ENCODE data around the gene PMEPA1. TPM values are rescaled to one million over a fixed set of nuclear protein-coding genes. Genes with fewer than 3 reads are reported as not detected.

Gene PMEPA1
- total RNA-seq, 1 experiment from 2014 or later = 1.9 TPM

- Histone ChIP-seq H3K4me3 (ENCODE audit: low read length) (no peak overlapping the region), H3K9me3 (ENCODE audit: low read length) (no peaks in the 10 kb centered on the region), H3K79me2 (ENCODE audit: low read length) (no peaks in the 10 kb centered on the region), H3K27ac (ENCODE audit: low read length) (no peak overlapping the region), H3K4me1 (ENCODE audit: low read length) (peaks cover 19% of the 10 kb centered on the region), H3K9ac (ENCODE audit: low read length) (no peak overlapping the region), H3K4me2 (ENCODE audit: low read depth, low read length, poor library complexity, severe bottlenecking) (no peak overlapping the region), H2AFZ (ENCODE audit: low read length) (no peak overlapping the region), H3K9me2 (replicated peaks; ENCODE audit: insufficient read depth, low read length) (no peaks in the 10 kb centered on the region), H4K20me1 (ENCODE audit: insufficient read depth, low read depth, low read length) (peaks cover 15% of the 10 kb centered on the region; the same call in 1 of the 2 replicates), H3K36me3 (ENCODE audit: insufficient read depth, low read length) (no peaks in the 10 kb centered on the region), H3K27me3 (ENCODE audit: low read length) (no peaks in the 10 kb centered on the region)
- no peak for DNase-seq
These were observed 3.2 kb upstream of the PMEPA1 start for GRCh38 chr20:57712851-57713504.

DNA sequence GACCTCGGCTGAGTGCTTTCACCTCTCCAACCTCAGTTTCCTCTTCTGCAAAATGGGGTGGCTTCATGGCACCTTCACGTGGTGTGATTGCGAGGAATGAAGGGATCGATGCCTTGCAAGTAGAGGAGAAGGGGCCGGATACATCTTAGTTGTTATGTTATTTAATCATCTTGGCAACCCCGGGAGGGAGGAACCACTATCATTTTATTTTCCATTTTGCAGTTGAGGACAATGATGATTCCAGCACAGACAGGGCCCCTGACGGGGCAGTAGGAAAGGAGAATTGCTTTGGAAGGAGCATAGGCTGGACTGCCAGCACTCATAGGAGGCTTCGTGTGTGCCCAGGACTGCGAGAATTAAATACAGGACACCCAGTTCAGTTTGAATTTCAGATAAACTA, 2.5 kb upstream of the PMEPA1 start:
- Histone ChIP-seq H3K36me3 (ENCODE audit: insufficient read depth, low read length) (no peaks in the 10 kb centered on the region), H3K4me2 (ENCODE audit: low read depth, low read length, poor library complexity, severe bottlenecking) (no peak overlapping the region), H3K79me2 (ENCODE audit: low read length) (no peaks in the 10 kb centered on the region), H4K20me1 (ENCODE audit: insufficient read depth, low read depth, low read length) (peaks cover 22% of the 10 kb centered on the region; the same call in 1 of the 2 replicates), H3K9me2 (replicated peaks; ENCODE audit: insufficient read depth, low read length) (no peaks in the 10 kb centered on the region), H3K9ac (ENCODE audit: low read length) (no peak overlapping the region), H3K27ac (ENCODE audit: low read length) (no peak overlapping the region), H3K4me1 (ENCODE audit: low read length) (peaks cover 20% of the 10 kb centered on the region), H2AFZ (ENCODE audit: low read length) (no peak overlapping the region), H3K27me3 (ENCODE audit: low read length) (no peaks in the 10 kb centered on the region), H3K9me3 (ENCODE audit: low read length) (no peaks in the 10 kb centered on the region), H3K4me3 (ENCODE audit: low read length) (no peak overlapping the region)
- no peak for DNase-seq

GRCh38 chr20:57711826-57712225, 2.0 kb upstream of the PMEPA1 start:
- Histone ChIP-seq H3K4me3 (ENCODE audit: low read length) (no peak overlapping the region), H4K20me1 (ENCODE audit: insufficient read depth, low read depth, low read length) (peaks cover 27% of the 10 kb centered on the region; the same call in 1 of the 2 replicates), H3K9ac (ENCODE audit: low read length) (no peak overlapping the region), H3K79me2 (ENCODE audit: low read length) (no peaks in the 10 kb centered on the region), H3K27me3 (ENCODE audit: low read length) (no peaks in the 10 kb centered on the region), H3K4me1 (ENCODE audit: low read length) (peaks cover 26% of the 10 kb centered on the region), H3K36me3 (ENCODE audit: insufficient read depth, low read length) (no peaks in the 10 kb centered on the region), H3K27ac (ENCODE audit: low read length) (no peak overlapping the region), H3K9me2 (replicated peaks; ENCODE audit: insufficient read depth, low read length) (no peaks in the 10 kb centered on the region), H3K4me2 (ENCODE audit: low read depth, low read length, poor library complexity, severe bottlenecking) (no peak overlapping the region), H3K9me3 (ENCODE audit: low read length) (no peaks in the 10 kb centered on the region), H2AFZ (ENCODE audit: low read length) (no peak overlapping the region)
- DNase-seq = no peak

DNA sequence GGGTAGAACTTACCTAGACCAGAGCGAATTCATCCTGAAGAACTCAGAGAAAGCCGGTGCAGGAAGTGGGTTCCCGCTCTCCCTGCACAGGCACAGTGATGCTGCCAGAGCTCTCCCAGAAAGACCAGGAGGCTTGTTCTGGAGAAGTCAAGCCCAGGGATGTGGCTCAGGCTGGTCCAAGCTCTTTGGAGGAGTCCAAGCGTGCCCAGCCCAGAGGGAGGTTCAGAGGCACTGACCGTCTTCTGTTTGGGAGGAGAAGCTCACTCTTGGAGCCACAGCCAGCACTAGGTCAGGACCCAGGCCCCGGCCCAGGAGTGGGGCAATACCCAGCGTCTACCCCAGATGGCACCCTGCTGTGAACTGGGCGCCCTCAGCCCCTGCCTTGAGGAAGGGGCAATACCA, 1.5 kb upstream of the PMEPA1 start:
- Histone ChIP-seq H3K79me2 (ENCODE audit: low read length) (no peaks in the 10 kb centered on the region), H3K27ac (ENCODE audit: low read length) (no peak overlapping the region)

DNA sequence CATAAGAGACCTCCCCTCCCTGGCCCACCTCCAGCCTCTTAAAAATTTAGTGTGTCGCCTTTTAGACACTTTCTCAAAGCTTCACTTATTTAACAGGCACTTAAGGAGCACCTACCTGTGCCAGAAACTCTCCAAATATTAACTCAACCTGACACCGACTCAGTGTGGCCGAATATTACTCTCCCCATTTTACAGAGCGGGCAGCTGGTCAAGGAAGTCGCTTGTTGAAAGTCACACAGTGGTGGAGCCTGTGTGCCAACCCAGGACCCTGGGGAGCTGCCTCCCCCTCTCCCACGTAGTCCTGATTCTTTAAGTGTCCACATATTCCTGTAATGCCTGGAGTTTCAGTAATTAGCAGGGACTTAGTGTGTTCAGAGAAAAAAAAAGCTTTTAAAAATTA, 1.0 kb upstream of the PMEPA1 start:
- DNase-seq = no peak
- peaks cover 35% of the 10 kb centered on the region for H3K4me1 ChIP-seq (ENCODE audit: low read length)
- no peaks in the 10 kb centered on the region for H3K36me3 ChIP-seq (ENCODE audit: insufficient read depth, low read length)
- peaks cover 32% of the 10 kb centered on the region; the same call in 1 of the 2 replicates for H4K20me1 ChIP-seq (ENCODE audit: insufficient read depth, low read depth, low read length)
- peak overlapping the region; percentile 87 for H3K4me2 ChIP-seq (ENCODE audit: low read depth, low read length, poor library complexity, severe bottlenecking)
- no peaks in the 10 kb centered on the region for H3K9me2 ChIP-seq (replicated peaks; ENCODE audit: insufficient read depth, low read length)
- no peak overlapping the region for H2AFZ ChIP-seq (ENCODE audit: low read length)
- H3K4me3 ChIP-seq (ENCODE audit: low read length) = peak overlapping the region; percentile 70; the same call in 1 of the 2 replicates
- no peaks in the 10 kb centered on the region for H3K9me3 ChIP-seq (ENCODE audit: low read length)
- no peaks in the 10 kb centered on the region for H3K79me2 ChIP-seq (ENCODE audit: low read length)
- H3K27ac ChIP-seq (ENCODE audit: low read length) = no peak overlapping the region
- H3K9ac ChIP-seq (ENCODE audit: low read length) = no peak overlapping the region
- H3K27me3 ChIP-seq (ENCODE audit: low read length) = no peaks in the 10 kb centered on the region

More for the DNA sequence above, 1.5 kb upstream of the PMEPA1 start:
- no peak for DNase-seq
- Histone ChIP-seq H4K20me1 (ENCODE audit: insufficient read depth, low read depth, low read length) (peaks cover 31% of the 10 kb centered on the region; the same call in 1 of the 2 replicates), H3K4me2 (ENCODE audit: low read depth, low read length, poor library complexity, severe bottlenecking) (no peak overlapping the region), H3K9ac (ENCODE audit: low read length) (no peak overlapping the region), H3K36me3 (ENCODE audit: insufficient read depth, low read length) (no peaks in the 10 kb centered on the region), H3K9me2 (replicated peaks; ENCODE audit: insufficient read depth, low read length) (no peaks in the 10 kb centered on the region), H3K27me3 (ENCODE audit: low read length) (no peaks in the 10 kb centered on the region), H2AFZ (ENCODE audit: low read length) (no peak overlapping the region), H3K9me3 (ENCODE audit: low read length) (no peaks in the 10 kb centered on the region), H3K4me1 (ENCODE audit: low read length) (peaks cover 31% of the 10 kb centered on the region), H3K4me3 (ENCODE audit: low read length) (no peak overlapping the region)

DNA sequence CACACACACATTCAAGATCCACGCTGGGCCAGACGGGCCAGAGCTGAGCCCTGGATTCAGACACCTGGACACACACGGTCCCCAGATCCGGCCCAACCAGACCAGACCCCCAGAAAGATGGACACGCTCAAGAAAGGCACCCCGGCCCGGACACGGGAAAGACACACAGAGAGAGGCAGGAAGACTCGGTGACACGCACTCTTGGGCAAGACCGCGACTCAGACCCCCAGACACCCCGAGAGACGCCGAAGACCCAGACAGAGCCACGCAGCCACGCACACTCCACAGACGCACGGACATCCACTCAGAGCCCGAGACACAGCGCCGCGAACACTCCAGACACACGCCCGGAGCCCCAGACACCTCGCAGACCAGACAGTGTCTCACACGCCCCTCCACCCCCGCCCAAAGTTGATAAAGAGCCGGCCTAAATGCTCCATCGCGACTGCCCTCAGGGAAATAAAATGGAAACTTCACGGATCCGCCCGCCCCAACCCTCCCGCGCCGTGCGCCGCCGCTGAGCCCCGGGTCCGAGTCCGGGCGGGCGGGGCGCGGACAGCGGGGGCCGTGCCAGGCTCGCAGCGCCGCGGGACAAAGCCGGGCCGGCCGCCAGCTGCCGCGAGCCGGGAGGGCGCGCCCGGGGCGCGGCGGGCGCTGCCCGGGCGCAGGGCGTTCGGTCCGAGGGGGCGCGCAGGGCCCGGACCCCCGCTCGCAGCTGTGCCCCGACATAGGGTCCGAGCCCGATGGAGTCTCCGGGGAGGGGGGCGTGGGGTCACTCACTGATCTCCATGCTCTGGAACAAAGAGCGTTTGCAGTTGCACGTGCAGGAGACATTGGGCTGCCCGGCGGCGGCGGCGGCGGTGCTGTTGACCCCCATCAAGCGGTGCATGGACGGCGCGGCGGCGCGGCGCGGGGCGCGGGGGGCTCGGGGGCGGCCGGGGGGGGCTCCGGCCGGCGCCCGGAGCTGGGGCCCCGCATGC, 831 bp downstream of the PMEPA1 start:
- DNase-seq = no peak
- Histone ChIP-seq H3K4me3 (ENCODE audit: low read length) (peak overlapping the region; percentile 54; the same call in 1 of the 2 replicates), H3K9ac (ENCODE audit: low read length) (peak overlapping the region; percentile 58; the same call in 1 of the 2 replicates)

GRCh38 chr20:57707849-57708693, 1.7 kb downstream of the PMEPA1 start:
- H3K4me2 ChIP-seq (ENCODE audit: low read depth, low read length, poor library complexity, severe bottlenecking) = peak overlapping the region; percentile 39
- H3K9me2 ChIP-seq (replicated peaks; ENCODE audit: insufficient read depth, low read length) = no peaks in the 10 kb centered on the region
- DNase-seq = no peak
- peak overlapping the region; percentile 54; the same call in 1 of the 2 replicates for H3K4me3 ChIP-seq (ENCODE audit: low read length)
- no peak overlapping the region for H2AFZ ChIP-seq (ENCODE audit: low read length)
- 0 out of 2 replicates have a peak overlapping the region, but pooled peaks have one; percentile 26 for H3K9ac ChIP-seq (ENCODE audit: low read length)
- peaks cover 59% of the 10 kb centered on the region for H3K4me1 ChIP-seq (ENCODE audit: low read length)
- no peaks in the 10 kb centered on the region for H3K36me3 ChIP-seq (ENCODE audit: insufficient read depth, low read length)
- no peaks in the 10 kb centered on the region for H3K79me2 ChIP-seq (ENCODE audit: low read length)
- no peak overlapping the region for H3K27ac ChIP-seq (ENCODE audit: low read length)
- no peaks in the 10 kb centered on the region for H3K27me3 ChIP-seq (ENCODE audit: low read length)
- peaks cover 37% of the 10 kb centered on the region for H4K20me1 ChIP-seq (ENCODE audit: insufficient read depth, low read depth, low read length)
- H3K9me3 ChIP-seq (ENCODE audit: low read length) = no peaks in the 10 kb centered on the region

More for the DNA sequence above, 831 bp downstream of the PMEPA1 start:
- Histone ChIP-seq H3K9me2 (replicated peaks; ENCODE audit: insufficient read depth, low read length) (no peaks in the 10 kb centered on the region), H3K27ac (ENCODE audit: low read length) (no peak overlapping the region), H3K36me3 (ENCODE audit: insufficient read depth, low read length) (no peaks in the 10 kb centered on the region), H3K4me1 (ENCODE audit: low read length) (peaks cover 50% of the 10 kb centered on the region), H3K9me3 (ENCODE audit: low read length) (no peaks in the 10 kb centered on the region), H3K79me2 (ENCODE audit: low read length) (no peaks in the 10 kb centered on the region), H4K20me1 (ENCODE audit: insufficient read depth, low read depth, low read length) (peaks cover 37% of the 10 kb centered on the region), H2AFZ (ENCODE audit: low read length) (no peak overlapping the region), H3K27me3 (ENCODE audit: low read length) (no peaks in the 10 kb centered on the region), H3K4me2 (ENCODE audit: low read depth, low read length, poor library complexity, severe bottlenecking) (peak overlapping the region; percentile 39)
